C4-2B (cell line): ENCODE results near the gene RAPGEF1.
"Not testable (repeated sequence)": the region's sequence is repeated elsewhere in the genome, so short reads cannot be mapped to it uniquely, and the experiment has no call there.

Experiments used
- H3K27ac ChIP-seq: fragments of 450-650 bp; 2 replicates; pipeline ENCODE4 v1.5.1; 2017
- ZFX ChIP-seq: fragments of 450-650 bp; IDR thresholded peaks from 2 replicates; pipeline ENCODE4 v1.6.1; 2017
- TF ChIP-seq, protein P1 (sequence below): fragments of 450-650 bp; conservative IDR thresholded peaks from 2 replicates; pipeline ENCODE4 v1.5.1; 2017; ENCODE audit warnings: mild to moderate bottlenecking

RAPGEF1 gene

GRCh38 chr9:131685753-131686706 lies 53.8 kb downstream of the RAPGEF1 start:
- no peak for TF ChIP-seq ZFX
- TF ChIP-seq, protein P1, sequence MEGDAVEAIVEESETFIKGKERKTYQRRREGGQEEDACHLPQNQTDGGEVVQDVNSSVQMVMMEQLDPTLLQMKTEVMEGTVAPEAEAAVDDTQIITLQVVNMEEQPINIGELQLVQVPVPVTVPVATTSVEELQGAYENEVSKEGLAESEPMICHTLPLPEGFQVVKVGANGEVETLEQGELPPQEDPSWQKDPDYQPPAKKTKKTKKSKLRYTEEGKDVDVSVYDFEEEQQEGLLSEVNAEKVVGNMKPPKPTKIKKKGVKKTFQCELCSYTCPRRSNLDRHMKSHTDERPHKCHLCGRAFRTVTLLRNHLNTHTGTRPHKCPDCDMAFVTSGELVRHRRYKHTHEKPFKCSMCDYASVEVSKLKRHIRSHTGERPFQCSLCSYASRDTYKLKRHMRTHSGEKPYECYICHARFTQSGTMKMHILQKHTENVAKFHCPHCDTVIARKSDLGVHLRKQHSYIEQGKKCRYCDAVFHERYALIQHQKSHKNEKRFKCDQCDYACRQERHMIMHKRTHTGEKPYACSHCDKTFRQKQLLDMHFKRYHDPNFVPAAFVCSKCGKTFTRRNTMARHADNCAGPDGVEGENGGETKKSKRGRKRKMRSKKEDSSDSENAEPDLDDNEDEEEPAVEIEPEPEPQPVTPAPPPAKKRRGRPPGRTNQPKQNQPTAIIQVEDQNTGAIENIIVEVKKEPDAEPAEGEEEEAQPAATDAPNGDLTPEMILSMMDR: no peak
- H3K27ac ChIP-seq: no peak overlapping the region

DNA sequence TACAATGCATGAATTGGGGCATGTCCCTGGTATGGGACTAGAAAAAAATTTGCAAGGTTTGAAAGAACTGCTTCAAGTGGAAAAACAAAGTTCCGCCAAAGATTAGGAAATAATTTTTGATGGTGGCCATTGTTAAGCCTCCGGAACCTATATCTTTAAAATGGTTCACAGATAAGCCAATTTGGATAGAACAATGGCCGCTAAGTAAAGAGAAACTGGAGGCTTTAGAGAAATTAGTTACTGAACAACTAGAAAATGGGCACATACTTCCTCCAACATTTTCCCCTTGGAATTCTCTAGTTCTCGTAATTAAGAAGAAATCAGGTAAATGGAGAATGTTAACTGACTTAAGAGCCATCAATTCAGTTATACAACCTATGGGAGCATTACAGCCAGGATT lies 56.8 kb downstream of the RAPGEF1 start:
- H3K27ac ChIP-seq: not testable (repeated sequence)

- TF ChIP-seq ZFX: no peak
- TF ChIP-seq, protein P1: no peak
- no peak overlapping the region for H3K27ac ChIP-seq
Observed at GRCh38 chr9:131682261-131682660, 57.6 kb downstream of the RAPGEF1 start.

DNA sequence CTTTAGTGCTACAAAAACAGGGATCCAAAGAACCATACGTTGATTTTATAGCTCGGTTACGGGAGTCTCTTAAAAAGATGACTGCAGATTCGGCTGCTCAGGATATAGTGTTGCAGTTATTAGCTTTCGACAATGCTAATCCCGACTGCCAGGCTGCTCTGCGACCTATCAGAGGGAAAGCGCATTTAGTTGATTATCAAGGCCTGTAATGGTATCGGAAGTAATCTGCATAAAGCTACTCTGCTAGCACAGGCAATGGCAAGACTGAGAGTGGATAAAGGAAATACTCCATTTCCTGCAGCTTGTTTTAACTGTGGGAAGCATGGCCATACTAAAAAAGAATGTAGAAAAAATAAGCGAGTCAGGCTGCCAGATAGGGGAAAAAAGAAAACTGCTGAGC lies 58.0 kb downstream of the RAPGEF1 start:
- not testable (repeated sequence) for H3K27ac ChIP-seq

GRCh38 chr9:131681108-131681507 lies 58.8 kb downstream of the RAPGEF1 start:
- not testable (repeated sequence) for H3K27ac ChIP-seq

- no peak for TF ChIP-seq ZFX
- TF ChIP-seq, protein P1: no peak
- no peak overlapping the region for H3K27ac ChIP-seq
Observed at GRCh38 chr9:131679261-131680020, 60.4 kb downstream of the RAPGEF1 start.

DNA sequence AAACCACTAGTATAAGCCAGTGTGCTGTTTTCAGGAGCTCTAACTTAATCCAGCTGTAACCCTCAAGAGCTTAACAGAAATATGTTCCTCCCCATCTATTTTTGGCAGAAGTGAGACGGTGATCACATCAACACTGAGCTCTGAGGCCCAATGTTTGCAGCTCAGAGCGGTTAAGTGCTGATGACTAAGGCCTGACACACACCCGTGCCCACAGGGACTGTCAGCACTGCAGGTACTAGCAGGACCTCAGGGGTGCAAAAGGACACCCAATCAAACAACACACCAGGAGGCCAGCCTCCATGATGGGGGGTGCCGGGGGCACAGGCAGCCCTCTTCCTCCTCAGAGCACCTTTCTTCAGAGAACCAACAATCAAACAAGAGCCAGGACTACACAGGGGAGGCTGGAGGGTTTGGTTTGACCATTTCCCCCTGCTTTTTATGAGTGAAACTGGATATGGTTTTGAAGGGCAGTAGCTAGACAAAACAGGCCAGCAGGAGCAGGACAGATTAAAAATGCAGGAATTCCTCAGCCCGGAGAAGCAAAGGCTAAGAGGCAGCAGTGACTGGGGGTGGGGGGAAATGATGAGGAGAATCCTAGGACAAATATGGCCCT lies 61.3 kb downstream of the RAPGEF1 start:
- no peak overlapping the region for H3K27ac ChIP-seq
- TF ChIP-seq ZFX: no peak
- TF ChIP-seq, protein P1: no peak

DNA sequence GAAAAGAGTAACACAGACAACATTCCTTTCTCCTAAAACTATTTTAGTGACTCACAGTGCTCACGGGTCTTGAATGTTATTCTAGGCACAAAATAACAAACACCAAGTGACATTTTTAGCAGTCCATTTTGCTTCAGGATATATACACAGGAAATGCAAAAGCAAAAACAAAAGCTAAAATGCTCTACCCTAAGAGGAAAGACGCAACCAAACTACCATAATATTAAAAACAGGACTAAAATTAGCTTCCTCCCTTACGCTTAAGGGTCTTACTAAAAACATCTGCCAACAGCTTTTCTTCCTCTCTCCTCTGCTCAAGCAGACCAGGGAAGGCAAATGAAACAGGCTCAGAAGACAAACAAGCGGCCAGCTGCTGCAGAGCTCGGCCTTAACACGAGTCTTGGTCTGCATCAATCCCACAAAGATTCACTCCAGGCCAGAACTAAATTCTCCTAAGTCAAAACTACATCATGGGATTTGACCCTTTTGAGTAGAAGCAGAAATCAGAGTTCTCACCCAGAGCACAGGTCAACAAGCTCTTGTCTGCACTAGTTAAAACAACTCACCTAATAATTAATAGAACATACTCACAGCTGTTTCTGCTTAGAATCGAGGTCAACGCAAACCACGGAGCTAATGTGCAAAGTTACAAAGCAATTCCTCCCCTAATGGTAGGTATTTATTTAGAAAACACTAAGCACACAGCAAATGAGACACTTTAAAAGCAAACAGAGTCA lies 62.3 kb downstream of the RAPGEF1 start:
- TF ChIP-seq, protein P1: no peak

More for the DNA sequence above, 62.3 kb downstream of the RAPGEF1 start:
- no peak overlapping the region for H3K27ac ChIP-seq
